ENCODE measurements around the gene FAM13C. TPM values are rescaled to one million over a fixed set of nuclear protein-coding genes. Genes with fewer than 3 reads are reported as not detected.

FAM13C gene
- total and polyA plus RNA-seq, 2 of the 13 experiments (the other 11 are each of a cell fraction or from before 2014, with no cell fraction given), result 0.07 to 0.26 TPM

GRCh38 chr10:59320355-59320754 lies 42.0 kb downstream of the FAM13C start:
- POLR2A ChIA-PET, result no interaction called here
- Histone ChIP-seq H3K36me3 (replicated peaks in 1 of 2; ENCODE audit: control insufficient read depth in 1 of 2, insufficient read depth in 2 of 2, low read length in 2 of 2) (no peaks in the 10 kb centered on the region), H3K4me1 (ENCODE audit: insufficient read depth, low read length) (peaks cover 46% of the 10 kb centered on the region), H3K79me2 (ENCODE audit: insufficient read depth, low read length) (no peaks in the 10 kb centered on the region), H3K4me3 (replicated peaks in 1 of 3; ENCODE audit: insufficient read depth in 1 of 3, low read depth in 2 of 3, low read length in 3 of 3) (no peak overlapping the region), H2AFZ (ENCODE audit: low read length) (no peak overlapping the region), H3K27ac (ENCODE audit: extremely low read length, insufficient read depth, low read length) (no peak overlapping the region), H4K20me1 (ENCODE audit: insufficient read depth, low read length) (no peaks in the 10 kb centered on the region), H3K27me3 (ENCODE audit: control insufficient read depth in 1 of 2, insufficient read depth in 2 of 2, low read length in 2 of 2) (no peaks in the 10 kb centered on the region), H3K9ac (ENCODE audit: insufficient read depth, low read depth, low read length) (no peak overlapping the region), H3K4me2 (ENCODE audit: low read depth, low read length) (no peak overlapping the region), H3K9me3 (ENCODE audit: low read length) (no peaks in the 10 kb centered on the region)
- CTCF ChIA-PET (ENCODE audit: low intra/inter-chr PET ratio, low total read pairs), result no interaction called here
- no peak for DNase-seq (ENCODE audit: low spot score)
- no TSS peak for BruUV-seq (replicated peaks)
- TF ChIP-seq MBD4 (IDR thresholded peaks at IDR 0.05; ENCODE audit: borderline replicate concordance, low read length) (no peak), ZNF570 (CRISPR knock-in tag; IDR thresholded peaks at IDR 0.05; ENCODE audit: borderline replicate concordance) (no peak), ZNF512 (CRISPR knock-in tag; IDR thresholded peaks at IDR 0.05) (no peak), SRF (IDR thresholded peaks at IDR 0.05; ENCODE audit: low read depth, low read length) (0 out of 2 replicates have a peak, but pooled peaks have one; percentile 38), KLF15 (CRISPR knock-in tag; IDR thresholded peaks at IDR 0.05; ENCODE audit: borderline replicate concordance) (no peak)
- no peak for FAIRE-seq
- in situ Hi-C loops (cut with HindIII; ENCODE audit: extremely low pct_ligation_motif_present, low pct_unique_long_range_greater_than_20kb), result no loop called here
- 39% methylated on average over 5 of the region's 5 CpGs for WGBS (ENCODE audit: low lambda C conversion rate)
- intact Hi-C loops (cut with micrococcal nuclease; ENCODE audit: unreplicated experiment), result no loop called here
- no peak for ATAC-seq

DNA sequence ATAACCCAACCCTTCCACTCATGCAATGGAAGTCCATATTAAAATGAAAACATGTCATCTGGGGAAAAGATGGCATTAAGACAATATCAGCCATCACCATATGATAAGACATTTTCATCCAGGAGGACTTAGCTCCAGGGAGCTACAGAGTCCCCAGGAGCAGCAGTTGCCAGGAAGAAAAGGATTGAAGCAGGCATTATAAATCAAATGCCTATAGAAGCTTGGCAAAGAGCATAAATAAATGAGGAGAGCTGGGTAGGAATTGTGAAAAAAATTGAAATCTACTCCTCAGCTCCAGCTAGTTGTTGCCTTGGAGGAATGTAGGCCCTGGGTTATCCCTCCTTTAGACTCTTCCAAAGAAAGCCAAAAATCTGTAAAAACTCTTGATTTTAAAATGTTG lies 42.5 kb downstream of the FAM13C start:
- H3K4me2 ChIP-seq (ENCODE audit: low read depth, low read length), result no peak overlapping the region
- in situ Hi-C loops (cut with HindIII; ENCODE audit: extremely low pct_ligation_motif_present, low pct_unique_long_range_greater_than_20kb) (no loop called here), intact Hi-C loops (cut with micrococcal nuclease; ENCODE audit: unreplicated experiment) (no loop called here)
- H3K9ac ChIP-seq (ENCODE audit: insufficient read depth, low read depth, low read length), result no peak overlapping the region
- no peaks in the 10 kb centered on the region for H3K27me3 ChIP-seq (ENCODE audit: control insufficient read depth in 1 of 2, insufficient read depth in 2 of 2, low read length in 2 of 2)
- no peaks in the 10 kb centered on the region for H3K9me3 ChIP-seq (ENCODE audit: low read length)
- no peak overlapping the region for H3K27ac ChIP-seq (ENCODE audit: extremely low read length, insufficient read depth, low read length)
- FAIRE-seq (no peak), ATAC-seq (no peak), DNase-seq (ENCODE audit: low spot score) (no peak)
- TF ChIP-seq SRF (IDR thresholded peaks at IDR 0.05; ENCODE audit: low read depth, low read length) (0 out of 2 replicates have a peak, but pooled peaks have one; percentile 57), SNAI1 (CRISPR knock-in tag; IDR thresholded peaks at IDR 0.05; ENCODE audit: borderline replicate concordance) (no peak), ZBTB42 (CRISPR knock-in tag; IDR thresholded peaks at IDR 0.05) (no peak)
- no peaks in the 10 kb centered on the region for H3K36me3 ChIP-seq (replicated peaks in 1 of 2; ENCODE audit: control insufficient read depth in 1 of 2, insufficient read depth in 2 of 2, low read length in 2 of 2)
- no peak overlapping the region for H3K4me3 ChIP-seq (replicated peaks in 1 of 3; ENCODE audit: insufficient read depth in 1 of 3, low read depth in 2 of 3, low read length in 3 of 3)
- no peaks in the 10 kb centered on the region for H4K20me1 ChIP-seq (ENCODE audit: insufficient read depth, low read length)
- H3K4me1 ChIP-seq (ENCODE audit: insufficient read depth, low read length), result peaks cover 49% of the 10 kb centered on the region
- H3K79me2 ChIP-seq (ENCODE audit: insufficient read depth, low read length), result no peaks in the 10 kb centered on the region
- H2AFZ ChIP-seq (ENCODE audit: low read length), result no peak overlapping the region
- BruUV-seq (replicated peaks), result no TSS peak
- ChIA-PET CTCF (ENCODE audit: low intra/inter-chr PET ratio, low total read pairs) (no interaction called here), POLR2A (no interaction called here)

Measured in HepG2 (cell line).